Germinal center (tissue), 1 donor: ENCODE data around the gene SEL1L2.

ENCODE experiments used
- DNase-seq: peaks from one replicate; pipeline ENCODE4 v3.0.0; 2012; ENCODE audit warnings: mixed read lengths, low spot score

SEL1L2 gene

DNA sequence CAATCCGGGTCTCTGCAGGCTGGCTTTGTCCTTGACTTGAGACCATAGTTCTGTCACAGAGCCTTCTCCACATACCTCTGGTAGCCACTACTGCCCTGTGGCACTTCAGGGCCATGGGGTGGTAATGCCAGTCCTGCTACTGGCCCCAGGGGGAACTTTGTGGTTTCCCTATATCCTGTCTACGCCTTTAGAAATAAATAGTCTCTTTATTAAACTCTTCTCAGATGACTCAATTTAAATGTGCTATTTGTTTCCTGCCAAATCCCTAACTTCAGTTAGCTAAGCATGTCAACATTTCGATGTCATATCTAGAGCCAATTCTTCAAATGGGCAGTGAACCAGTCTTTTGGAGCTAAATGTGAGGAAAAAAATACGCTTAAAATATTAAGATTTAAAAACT, 60.1 kb downstream of the SEL1L2 start:
- DNase-seq = no peak

DNA sequence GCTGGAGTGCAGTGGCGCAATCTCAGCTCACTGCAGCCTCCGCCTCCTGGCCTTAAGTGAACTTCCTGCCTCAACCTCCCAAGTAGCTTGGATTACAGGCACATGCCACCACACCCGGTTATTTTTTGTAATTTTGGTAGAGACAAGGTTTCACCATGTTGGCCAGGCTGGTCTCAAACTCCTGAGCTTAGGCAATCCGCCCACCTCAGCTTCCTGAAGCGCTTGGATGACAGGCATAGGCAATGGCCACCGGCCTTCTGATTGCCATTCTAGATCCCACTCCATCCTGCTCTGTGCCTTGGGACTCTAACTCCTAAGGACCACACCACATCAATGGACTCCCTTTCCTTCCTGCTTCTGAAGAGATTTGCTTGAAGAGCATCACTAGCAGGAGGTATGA, 60.6 kb downstream of the SEL1L2 start:
- no peak for DNase-seq

DNA sequence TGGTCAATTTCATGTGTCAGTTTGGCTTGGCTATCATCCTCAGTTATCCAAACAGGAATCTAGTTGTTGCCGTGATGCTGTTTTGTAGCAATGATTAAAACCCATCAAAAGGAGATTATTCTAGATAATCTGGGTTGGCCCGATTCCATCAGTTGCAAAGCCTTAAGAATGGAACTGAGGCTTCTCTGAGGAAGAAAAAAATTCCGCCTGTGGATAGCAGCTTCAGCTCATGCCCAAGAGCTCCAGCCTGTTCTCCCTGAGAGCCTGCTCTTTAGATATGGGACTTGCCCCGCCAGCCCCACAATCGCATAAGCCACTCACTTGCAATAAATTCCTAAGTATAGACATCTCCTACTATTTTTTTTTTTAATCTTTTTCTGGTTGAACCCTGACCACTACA, 61.5 kb downstream of the SEL1L2 start:
- no peak for DNase-seq

DNA sequence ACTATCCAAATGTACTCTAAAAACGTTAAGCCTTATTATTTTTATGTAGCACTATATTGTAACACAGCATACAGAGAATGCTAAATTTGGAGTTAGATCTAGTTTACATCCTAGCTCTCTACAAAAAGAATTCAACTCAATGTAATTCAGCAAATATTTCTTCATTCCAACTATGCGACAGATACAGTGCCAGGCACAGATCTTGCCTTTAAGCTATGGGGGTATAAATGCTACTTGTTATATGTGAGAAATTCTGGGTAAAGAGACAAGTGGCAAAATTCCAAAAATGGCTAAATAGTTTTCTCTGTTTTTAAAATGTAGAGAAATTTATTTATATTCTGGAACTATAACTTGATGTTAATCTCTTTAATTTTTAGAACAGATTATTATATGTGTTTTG, 63.2 kb downstream of the SEL1L2 start:
- DNase-seq = no peak

DNA sequence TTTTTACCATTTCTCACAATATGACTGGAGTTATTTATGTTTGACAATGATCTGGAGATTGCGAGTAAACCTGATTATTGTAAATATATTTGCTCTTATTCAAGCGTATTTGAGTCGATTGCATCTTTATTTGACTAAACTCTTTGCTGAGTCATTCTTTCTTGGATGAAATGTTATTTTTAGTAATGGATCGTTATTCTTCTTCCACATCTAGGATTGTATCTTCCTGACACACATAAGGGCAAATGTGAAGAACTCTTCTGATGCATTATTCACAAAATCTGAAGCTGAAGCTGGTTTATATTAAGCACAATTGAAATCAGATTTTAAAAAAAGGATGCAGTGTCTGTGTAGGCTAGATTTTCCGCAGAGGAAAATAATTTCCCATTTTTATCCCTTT, 68.2 kb downstream of the SEL1L2 start:
- DNase-seq = no peak

DNA sequence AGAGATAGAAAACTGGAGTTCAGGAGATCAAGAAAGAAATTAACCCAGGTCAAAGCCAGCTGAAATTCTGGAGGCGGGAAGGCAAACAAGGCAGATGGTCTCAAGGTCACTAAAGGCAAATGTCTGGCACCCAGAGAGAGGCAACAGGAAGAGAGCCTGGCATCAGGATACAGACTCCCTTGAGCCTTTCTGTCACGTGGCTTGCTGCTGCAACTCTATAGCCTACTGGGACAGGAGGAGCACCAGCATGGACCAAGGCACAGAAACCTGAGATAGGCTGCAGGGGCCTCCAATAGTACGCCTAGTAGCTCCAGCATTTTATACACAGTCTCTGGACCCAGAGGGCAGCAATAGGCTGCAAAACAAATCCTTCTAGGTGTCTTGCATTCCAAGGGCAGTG, 75.1 kb downstream of the SEL1L2 start:
- no peak for DNase-seq

DNA sequence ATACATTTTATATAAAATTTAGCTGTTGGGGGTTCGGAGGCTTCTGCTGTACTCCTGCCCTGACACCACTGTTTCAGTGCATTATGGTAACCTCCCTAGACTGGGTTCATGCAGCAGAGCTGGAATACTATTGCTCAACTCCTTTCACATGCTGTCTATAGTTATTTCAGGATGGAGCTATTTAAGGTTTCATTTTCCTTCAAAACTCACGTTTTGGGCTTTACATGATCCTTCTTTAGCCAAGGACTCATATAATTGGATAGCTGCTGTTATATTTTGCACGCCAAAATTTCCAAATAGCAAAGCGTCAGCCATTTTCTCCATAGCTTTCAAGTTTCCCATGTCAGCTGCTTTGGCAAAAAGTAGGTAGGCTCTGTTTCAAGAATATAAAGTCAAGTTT, 76.8 kb downstream of the SEL1L2 start:
- no peak for DNase-seq

DNA sequence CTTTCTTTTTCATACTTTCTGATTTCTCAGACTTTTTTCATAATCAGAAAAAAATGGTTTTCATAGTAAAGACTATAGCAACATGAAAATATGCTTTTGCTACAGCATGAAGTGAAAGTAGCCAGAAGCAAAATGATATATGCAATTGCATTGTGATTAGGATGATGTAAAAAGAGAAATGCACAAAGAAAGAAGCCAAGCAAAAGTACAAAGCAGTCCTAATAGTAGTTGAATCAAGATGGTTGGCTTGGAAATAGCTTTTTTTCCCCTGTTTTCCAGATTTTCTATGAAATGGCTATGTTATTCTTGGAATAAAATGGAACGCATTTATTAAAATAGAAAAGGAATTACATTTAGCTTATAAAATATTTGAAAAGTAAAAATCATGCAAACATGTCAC, 77.3 kb downstream of the SEL1L2 start:
- no peak for DNase-seq

DNA sequence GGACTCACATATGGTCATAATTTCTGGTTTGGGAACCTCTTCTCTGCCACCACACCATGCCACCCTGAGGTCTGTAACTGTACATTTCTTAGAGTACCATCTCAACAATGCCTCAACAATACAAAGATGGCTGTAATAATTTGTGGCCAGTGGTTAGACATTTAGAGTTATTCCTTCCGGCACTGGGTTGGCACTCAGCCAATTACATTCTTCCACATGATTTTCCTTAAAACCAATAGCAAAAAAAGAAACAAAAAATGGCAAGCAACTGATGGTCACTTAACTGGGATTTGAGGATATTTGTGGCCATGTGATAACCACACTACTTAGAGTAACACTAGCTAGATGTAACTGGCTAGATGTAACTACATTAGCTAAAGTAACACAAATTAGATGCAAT, 79.9 kb downstream of the SEL1L2 start:
- DNase-seq = no peak

DNA sequence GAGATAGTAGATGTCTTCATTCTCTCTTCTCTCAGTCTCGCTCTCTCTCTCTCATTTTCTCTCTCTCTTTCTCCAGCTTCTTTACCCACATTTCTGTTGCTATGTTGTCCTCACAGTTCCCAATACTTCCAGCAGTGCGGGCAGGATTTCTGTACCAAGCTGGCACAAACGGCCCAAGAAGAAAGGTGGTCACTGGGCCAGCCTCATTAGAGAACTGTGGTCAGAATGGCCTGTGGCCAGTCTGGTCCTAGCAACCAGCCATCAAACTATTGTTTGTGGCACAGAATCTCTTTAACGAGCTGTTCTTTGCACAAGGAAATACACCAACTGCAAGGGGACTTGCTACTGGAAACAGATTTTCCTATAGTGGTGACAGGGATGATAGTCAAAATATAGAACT, 81.3 kb downstream of the SEL1L2 start:
- DNase-seq = no peak

DNA sequence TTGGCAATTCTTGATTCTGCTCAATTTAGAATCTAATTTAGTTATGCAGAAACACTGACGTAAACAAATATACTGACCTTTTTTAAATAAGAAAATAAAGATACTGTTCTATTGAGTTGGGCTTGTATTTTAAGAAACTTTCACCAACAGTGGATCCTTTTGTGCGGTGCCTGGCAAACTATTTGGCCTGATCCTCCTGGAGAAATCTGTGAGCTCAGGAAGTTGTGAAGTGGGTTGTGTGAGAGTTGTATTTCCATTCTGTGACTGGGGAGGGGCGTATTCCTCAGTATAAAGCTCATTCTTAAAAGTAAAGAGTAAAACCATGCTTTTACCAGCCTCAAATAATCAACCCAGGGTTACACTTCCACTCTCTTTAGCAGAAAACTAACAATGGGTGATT, 85.6 kb downstream of the SEL1L2 start:
- no peak for DNase-seq

DNA sequence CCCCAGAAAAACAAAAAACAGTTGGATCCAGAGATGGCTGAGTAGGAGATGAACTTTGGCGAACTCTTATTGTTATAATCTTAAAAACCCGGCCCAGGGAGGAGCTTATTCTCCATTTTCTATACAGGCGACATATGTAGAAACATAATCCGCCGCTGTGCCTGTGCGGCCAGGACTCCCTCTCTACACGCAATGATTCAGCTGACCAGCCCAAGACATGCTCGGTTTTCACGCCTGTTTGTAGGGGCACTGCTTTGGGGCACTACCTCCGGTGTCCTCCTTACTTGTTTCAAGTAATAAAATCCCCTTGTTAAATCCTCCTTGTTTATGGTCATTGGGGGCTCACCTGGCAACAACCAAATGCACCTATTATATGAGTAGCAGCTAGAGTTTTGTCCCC, 89.9 kb downstream of the SEL1L2 start:
- no peak for DNase-seq

DNA sequence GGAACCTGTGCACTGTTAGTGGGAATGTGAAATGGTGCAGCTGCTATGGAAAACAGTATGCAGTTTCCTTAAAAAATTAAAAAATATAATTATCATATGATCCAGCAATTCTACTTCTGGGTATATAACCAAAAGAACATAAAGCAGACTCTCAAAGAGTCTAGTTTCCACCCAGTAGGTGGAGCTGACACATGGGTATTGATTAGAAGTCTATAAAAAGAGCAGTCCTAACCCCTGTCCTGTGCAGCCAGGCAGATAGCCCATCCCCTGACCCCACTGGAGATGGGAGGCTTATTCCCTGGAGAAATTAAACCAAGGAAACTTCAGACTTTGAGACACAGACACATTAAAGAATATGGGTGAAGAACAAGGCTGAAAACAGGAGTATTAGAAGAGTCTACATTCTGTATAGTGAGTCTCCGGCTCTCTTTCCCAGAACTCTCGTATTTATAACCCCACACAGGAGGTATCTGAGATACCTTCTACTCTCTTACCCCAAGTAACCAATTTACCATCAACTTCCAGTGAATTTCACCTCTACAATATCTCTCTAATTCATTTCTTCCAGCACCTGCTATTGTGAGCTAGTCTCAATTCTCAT, 92.3 kb downstream of the SEL1L2 start:
- DNase-seq = no peak

DNA sequence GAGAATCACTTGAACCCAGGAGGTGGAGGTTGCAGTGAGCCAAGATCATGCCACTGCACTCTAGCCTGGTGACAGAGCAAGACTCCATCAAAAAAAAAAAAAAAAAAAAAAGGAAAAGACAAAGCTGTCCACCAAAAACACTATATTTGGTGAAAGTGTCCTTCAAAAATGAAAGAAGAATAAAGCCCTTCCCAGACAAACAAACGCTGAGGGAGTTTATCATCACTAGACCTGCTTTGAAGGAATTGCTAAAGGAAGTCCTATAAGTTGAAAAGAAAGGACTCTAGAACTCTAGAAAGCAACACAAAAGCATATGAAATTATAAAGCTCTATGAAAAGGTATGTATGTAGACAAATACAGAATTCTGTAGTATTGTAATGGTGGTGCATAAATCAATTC, 98.8 kb downstream of the SEL1L2 start:
- DNase-seq = no peak

DNA sequence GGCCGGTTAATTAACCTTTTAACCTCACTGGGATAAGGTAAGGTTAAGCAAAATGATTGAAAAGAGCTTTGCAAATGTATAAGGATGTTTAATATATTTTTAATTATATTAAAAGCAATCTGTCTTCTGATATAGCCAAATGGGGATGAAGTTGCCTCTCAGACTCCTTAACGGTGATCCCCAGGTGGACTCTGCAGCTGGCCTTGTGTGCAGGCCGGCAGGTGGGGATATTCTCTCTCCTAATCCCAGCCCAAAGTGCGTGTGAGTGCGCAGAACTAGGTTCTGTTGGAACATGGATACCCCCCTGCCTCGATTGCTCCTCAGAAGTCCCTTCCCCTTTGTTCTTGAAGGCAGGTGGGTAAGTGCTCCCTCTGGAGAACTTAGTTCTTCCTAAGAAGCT, 105.6 kb downstream of the SEL1L2 start:
- DNase-seq = no peak

DNA sequence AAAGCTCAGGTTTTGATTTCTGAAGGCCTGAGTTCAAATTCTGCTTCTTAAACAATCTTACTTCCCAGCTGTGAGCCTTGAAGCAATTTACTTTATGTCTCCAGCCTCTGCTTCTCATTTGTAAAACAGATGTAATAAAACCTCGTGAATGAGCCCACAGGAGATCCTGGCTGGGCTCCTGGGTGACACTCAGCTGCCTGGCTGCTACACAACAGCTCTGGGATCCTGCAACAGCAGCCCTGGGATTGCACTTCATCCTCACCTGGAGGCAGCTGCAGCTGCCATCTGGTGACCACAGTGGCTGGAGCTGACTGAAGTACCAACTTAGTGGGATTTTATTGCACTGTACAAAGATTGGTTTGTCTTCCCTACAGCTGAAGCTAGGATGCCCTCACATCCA, 107.0 kb downstream of the SEL1L2 start:
- DNase-seq = no peak

DNA sequence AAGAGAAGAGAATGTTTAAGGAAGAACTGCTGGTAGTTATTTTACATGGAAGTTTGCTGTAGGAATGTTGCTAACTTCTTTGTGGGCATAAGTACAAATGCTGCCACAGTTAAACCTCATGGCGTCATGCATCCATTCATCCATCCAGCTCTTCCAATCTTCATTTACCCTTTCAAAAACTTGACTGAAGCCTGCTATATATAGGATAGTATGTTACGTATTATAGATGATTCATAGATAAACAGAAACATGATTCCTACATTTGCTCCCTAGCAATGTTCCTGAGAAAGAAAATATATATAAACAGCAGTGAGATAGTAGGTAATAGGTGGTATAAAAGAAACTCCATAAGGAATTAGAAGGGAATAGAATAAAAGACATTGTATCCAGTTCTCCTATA, 111.8 kb downstream of the SEL1L2 start:
- DNase-seq = no peak

DNA sequence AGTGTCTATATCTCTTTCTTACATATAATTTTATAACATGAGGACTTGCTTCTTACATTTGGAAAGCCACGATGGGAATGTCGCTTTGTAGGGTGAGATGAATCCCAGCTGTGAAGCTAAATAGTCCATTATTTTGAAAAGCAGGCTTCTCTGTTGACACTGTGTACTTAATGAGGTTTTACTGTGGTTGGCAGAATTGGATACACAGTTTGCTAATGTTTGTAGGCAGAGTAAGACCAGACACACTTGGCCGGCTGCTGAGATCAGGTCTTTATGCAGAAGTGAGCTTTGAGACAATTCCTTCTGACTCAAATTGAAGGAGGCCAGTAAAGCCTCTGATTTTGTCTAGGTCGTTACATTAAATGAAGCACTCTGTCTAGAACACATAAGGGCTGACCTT, 112.6 kb downstream of the SEL1L2 start:
- no peak for DNase-seq

DNA sequence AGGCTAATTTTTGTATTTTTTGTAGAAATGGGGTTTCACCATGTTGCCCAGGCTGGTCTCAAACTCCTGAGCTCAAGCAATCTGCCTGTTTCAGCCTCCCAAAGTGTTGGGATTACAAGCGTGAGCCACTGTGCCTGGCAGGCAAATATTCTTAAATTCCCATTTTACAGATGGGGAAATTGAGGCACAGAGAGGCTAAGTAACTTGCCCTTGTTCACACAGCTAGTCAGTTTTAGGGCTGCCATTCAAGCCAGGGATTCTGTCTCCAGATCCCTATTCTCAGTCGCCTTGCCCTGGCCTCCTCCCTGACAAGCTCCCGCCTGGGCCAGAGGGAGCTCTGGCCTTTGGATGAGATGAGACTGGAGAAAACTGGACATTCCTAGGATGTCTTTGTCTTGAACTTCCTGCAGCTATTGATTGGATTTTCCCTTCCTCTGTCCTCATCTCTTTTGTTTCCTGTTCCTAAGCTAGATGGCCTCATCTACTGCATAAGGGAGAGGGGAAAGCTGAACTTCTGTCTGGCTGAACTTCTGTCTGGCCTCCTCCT, 115.1 kb downstream of the SEL1L2 start:
- no peak for DNase-seq

DNA sequence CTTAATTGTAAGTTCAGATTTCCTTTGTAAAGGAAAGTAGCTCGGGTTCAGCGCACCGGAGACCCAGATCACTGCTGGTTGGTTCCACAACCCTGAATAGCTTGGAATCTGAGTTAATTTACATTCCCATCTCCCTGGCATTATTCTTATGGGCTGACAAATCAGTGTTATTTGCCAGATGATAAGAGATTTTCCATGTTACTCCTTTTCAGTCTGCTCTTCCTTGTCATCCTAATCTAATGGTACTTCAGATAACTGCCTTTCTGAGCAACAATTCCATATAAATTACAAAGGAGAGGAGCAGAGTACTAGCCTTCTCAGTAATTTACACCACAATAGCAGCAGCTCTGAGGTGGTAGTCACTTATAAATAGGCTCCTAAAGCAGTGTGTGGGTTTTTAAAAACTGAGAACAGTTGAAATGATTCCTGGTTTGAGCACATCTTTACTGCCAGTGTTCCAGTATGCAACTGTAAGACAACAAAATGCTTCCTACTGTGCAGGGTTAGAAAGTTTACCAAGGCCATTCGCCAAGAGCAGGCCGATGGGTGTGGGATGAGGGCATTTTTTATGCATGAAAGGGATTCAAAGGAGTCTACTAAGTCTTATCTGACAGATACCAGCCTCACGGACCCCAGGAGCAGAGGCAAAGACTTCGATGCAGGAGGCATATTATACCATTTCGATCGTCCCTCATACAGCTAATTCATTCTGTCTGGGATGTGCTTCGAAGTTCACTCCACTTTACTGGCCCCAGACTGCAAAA, 115.8 kb downstream of the SEL1L2 start:
- DNase-seq = no peak

DNA sequence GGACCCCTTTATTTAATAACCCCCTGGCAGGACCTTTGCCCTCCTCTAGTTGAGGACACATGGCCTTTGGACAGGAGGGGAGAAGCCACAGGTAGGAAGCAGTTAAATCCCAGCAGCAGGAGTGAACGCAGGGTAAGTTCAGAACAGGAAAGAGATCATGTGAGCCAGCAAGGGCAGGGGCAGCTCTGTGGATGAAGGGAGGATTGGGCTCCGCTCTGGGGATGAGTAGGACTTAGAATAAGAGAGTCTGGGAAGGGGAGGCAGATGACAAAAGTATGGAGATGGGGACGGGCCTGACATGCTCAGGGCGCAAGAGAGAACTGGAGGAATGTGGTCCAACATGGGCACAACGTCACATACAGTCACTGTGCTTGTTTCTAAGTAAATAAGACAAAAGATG, 116.6 kb downstream of the SEL1L2 start:
- no peak for DNase-seq

DNA sequence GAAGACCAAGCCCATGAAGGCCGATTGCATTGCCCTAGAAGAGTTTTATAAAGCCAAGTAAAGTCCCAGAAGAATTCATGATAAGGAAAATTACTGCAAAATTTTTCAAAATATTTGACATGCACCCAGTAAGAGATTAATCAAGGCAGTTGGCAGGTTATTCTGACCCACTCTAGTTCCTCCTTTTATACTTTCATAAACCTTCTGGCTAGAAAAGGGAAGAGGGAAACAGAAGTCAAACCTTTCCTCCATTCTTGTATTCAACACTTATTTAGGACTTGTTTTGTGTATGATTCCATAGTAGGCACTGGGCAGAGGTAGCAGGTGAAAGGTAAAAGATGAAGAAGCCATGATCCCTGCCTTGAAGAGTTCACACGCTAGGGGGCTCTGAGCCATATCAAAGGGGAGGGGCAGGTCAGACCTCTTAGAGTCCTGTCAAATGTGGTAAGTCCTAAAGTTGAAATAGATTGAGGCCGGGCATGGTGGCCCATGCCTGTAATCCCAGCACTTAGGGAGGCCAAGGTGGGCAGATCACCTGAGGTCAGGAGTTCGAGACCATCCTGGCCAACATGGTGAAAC, 120.2 kb downstream of the SEL1L2 start:
- DNase-seq = no peak

DNA sequence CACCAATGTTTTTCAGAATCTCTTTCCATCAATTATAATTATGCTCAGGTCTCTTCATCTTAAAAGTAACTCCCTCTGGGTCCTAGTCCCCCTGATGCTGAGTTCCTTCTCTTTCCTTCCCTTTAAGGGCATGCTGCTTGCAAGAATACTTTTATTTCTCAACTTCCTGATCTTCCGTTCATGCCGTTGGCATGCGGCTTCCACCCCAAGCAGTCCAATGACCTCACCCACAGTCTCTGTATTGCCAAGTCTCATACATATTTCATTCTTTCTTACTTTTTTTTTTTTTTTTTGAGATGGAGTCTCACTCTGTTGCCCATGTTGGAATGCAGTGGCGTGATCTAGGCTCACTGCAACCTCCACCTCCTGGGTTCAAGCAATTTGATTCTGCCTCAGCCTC, 122.1 kb downstream of the SEL1L2 start:
- no peak for DNase-seq
